GM18858 (cell line): ENCODE data around the gene COL6A3.

ENCODE experiments used
- ATAC-seq: cut with Tn5 transposase; IDR thresholded peaks from one replicate; pipeline ENCODE4 v1.9.1; 2021; ENCODE audit not compliant: unreplicated experiment

COL6A3 gene

DNA sequence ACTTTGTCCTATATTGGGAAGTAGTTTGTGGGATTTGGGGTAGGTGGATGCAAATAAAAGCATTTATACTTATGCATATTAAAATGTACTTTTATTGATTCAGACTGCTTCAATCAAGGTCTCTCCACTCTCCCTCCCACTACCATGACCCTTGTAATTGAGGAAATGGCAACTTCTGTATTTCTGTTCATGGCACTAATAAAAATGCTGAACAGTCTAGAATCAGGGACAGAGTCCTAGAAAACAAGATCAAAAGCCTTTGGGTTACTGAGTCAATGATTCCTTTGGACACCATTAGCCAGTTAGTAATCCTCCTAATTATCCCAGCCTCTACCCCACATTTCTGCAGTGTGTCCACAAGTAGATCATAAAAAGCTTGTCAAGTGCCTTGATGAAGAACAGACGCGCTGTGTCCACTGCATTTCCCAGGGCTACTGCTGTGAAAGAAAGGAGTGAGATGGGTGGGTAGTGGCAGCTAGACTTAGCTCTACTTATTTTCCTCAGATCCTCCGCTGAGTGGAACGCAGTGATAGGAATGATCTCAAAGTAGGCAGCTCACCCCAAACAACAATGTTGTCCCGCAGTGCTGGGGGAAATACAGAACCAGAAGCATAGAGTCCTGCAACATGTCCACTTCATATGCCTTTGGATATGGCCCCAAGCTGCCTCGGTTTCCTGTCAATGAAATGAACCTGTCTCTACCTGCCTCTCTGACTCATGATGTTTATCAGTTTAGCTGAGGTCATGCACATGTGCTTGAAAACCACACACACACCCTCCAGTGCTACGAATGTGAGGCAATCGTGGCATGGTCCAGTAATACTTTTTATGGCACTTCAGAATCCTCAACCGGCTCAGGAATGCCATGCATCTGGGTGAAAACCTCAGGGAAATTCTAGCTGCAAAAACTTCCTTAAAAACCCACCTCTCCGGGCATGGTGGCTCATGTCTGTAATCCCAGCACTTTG lies 115.5 kb downstream of the COL6A3 start:
- ATAC-seq = no peak

- no peak for ATAC-seq
These were observed 116.4 kb downstream of the COL6A3 start for GRCh38 chr2:237297421-237298150.

GRCh38 chr2:237296756-237297155 lies 117.2 kb downstream of the COL6A3 start:
- ATAC-seq = no peak

DNA sequence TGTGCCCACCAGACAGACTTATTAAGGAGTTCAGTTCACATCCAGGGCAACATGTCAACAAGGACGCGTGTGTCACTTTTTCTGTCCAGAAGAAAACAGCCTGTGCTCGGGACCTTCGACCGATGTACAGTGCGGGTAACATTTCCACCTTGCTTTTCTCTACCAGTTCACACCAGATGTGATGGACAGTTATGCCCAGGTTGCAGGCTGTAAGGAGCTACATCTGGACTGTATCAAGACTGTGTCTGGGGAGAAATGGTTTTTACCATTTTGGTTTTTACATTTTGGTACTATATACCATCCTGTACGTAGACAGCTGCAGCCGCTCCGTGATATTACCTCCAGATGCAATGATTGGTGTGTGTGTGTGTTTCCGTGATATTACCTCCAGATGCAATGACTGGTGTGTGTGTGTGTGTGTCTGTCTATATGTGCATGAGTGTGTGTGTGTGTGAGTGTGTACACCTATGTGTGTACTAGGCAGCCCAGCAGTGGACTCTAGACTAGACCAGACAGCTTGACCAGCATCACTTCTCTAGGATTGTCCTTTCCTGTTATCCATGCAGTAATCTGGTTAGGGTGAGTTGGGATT lies 118.0 kb downstream of the COL6A3 start:
- no peak for ATAC-seq

GRCh38 chr2:237294460-237294859 lies 119.5 kb downstream of the COL6A3 start:
- no peak for ATAC-seq

- ATAC-seq = no peak
These were observed 120.0 kb downstream of the COL6A3 start for GRCh38 chr2:237293978-237294377.

GRCh38 chr2:237291138-237291792 lies 122.7 kb downstream of the COL6A3 start:
- no peak for ATAC-seq

GRCh38 chr2:237290261-237290660 lies 123.7 kb downstream of the COL6A3 start:
- no peak for ATAC-seq

DNA sequence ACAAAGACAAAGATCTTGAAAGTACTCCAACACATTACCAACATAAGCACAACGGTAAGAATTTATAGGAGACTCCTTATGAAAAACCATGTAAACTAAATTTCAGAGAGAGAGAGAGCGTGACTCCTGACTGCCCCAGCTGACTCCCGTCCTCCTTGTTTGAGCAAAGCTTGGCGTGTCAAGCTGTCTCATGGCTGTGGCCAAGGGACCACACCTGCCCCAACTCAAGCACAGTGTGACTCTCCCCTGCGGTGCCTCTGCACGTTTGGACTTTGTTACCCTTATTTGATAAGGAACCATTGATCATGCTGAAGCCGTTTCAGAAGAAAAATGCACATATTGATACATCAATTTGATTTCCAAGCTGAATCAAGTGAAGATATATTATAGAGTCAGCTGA lies 124.8 kb downstream of the COL6A3 start:
- ATAC-seq = no peak

DNA sequence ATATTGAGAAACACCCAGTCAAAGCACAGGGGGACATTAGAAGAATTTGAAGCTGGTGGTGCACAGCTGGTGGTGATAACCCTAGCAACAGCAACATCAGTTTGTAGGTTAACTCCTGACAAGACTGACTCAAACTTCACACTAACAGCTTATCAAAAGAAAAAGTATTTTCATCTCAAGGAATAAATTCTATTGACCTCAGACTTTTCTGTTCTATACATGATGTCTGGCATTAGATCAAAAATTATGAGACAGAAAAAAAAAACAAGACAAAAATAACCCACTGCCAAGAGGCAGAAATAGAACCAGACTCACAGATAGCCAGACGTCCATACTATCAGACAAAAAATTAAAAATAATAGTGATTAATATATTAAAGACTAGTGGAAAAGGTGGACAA lies 126.1 kb downstream of the COL6A3 start:
- no peak for ATAC-seq

DNA sequence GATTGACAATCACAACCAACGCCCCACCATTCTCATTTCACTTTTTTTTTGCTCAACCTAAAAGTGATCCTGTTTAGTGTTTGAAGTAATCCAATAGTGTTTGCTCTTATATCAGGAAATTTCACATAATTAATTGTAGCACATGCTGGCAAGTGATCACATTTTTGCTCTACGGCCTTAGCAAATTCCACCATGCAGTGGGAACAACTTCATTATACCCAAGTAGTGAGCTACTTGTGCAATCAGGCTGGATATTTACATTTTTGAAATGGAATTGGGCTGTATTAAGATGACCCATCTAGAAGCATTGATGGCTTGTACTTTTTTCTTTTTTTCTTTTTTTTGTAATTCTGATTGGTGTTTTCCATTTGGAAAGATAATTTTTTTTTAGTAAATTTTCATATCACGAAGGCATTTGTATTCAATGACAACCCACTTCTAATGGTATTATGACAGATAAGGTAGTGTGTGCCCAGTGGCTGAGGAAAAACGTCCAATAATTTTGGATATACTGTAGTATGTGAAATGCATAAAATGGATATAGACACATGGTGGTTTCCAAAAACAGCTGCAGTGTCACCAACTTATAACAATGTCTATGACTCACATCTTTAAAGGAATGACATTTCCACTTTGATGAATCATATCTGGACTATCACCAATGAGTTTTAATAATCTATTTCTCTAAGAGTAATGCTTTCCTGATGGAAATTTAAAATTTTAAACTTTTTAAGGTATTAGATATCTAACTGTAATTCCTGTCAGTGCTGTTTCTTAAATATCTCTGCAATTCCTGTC lies 130.6 kb downstream of the COL6A3 start:
- ATAC-seq = no peak

DNA sequence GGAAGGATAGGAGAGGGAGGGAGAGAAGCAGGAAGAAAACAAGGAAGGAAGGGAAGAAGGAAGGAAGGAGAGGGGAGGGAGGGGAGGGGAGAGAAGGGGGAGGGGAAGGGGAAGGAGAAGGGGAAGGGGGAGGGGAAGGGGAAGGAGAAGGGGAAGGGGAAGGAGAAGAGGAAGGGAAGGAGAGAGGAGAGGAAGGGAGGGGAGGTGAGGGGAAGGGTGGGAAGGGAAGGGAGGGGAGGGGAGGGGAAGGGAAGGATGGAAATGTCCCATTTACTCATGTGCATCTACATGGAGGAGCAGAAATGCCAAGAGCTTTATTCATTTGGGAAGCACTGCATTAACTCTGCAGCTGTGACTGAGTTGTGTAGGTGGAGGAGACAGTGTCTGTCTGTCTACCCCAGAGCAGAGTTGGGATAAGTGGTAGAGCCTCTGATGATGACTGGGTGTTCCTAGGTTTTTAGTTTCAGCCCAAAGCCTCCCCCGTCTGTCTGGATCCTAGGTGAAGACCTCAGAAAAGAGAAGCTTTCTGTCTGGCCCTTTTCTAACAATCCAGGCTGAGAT lies 131.3 kb downstream of the COL6A3 start:
- no peak for ATAC-seq

DNA sequence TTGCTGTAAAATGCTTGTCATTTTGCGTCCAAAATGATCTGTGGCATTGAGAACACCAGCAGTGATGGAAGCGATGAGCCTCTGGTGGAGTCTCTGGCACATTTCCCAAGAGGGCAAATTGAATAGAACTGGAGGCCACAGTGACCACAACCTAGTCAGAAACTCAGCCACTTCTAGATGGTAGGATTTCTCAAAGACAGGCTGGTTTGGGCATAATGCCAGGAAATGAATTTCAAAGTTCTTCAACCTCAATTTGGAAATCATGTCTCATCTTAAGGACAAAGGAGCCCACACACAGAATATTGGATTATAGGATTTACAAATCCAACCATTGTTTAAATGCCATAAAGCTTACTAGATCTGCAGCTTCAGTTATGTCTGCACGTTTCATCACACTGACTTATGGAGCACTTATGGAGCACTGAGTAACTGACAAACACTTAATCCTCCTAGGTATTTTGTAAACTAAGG lies 132.1 kb downstream of the COL6A3 start:
- ATAC-seq = no peak

GRCh38 chr2:237280939-237281338 lies 133.0 kb downstream of the COL6A3 start:
- ATAC-seq = no peak

DNA sequence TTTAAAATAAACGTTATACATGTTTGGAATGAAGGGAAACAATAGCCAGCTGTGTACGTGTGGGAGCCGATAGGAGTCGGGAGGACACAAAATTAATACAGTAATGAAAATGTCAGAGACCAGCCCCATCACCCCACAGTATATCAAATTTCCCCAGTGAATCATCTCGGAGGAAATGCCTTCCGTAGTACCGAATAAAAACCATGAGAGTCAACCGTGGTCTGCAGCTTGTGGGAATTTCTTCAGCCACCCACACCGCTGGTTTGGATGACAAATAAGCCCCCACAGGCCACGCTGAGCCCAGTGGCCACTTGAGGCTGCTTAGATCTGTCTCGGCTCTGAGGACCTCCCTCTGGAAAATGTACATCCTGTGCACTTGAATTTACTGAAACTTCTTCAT lies 133.7 kb downstream of the COL6A3 start:
- ATAC-seq = no peak

- ATAC-seq = no peak
These were observed 134.8 kb downstream of the COL6A3 start for GRCh38 chr2:237279012-237279768.

DNA sequence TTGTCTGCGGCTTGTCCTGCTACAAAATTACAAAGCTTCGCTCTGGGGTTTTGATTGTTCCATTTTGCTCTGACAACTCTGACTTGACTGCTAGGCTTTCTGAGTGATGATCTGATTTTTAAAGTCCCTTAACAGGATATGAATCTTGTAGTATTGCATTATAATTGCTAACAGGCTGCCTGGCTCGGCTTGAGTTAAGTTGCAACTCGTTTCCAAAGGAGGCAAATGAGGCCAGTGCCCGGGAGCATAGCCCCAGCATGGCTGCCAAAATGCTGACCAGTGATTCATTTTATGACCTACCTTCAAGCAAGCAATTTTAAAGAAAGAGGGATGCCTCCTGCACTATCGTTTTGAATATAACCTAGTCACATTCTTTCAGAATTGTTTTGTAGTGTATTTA lies 135.4 kb downstream of the COL6A3 start:
- ATAC-seq = no peak

DNA sequence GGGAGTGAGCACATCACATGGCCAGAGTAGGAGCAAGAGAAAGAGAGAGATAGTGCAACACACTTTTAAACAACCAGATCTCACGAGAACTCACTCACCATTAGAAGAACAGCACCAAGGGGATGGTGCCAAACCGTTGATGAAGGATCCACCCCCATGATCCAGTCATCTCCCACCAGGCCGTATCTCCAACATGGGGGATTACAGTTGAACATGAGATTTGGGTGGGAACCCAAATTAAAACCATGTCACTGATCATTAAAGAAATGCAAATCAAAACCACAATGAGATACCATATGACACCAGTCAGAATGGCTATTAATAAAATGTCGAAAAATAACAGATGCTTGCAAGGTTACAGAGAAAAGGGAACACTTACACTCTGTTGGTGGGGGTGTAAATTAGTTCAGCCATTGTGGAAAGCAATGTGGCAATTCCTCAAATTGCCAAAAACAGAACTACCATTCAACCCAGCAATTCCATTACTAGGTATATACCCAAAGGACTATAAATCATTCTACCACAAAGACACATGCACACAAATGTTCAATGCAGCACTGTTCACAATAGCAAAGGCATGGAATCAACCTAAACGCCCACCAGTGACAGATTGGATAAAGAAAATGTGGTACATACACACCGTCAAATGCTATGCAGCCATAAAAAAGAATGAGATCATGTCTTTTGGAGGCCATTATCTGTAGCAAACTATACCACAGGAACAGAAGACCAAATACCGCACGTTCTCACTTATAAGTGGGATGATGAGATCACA lies 137.1 kb downstream of the COL6A3 start:
- no peak for ATAC-seq
